Measurements from ENCODE around the gene PTPRA. TPM values are rescaled to one million over a fixed set of nuclear protein-coding genes. Genes with fewer than 3 reads are reported as not detected.

PTPRA gene
- total and polyA plus RNA-seq, 12 donors: 16.3 to 94.7 (median 46.3) TPM

GRCh38 chr20:2946988-2947961, 74.0 kb downstream of the PTPRA start:
- H3K9me3 ChIP-seq (replicated peaks in 1 of 3): no peaks in the 10 kb centered on the region
- no peaks in the 10 kb centered on the region for H3K27me3 ChIP-seq
- H3K4me1 ChIP-seq (replicated peaks in 1 of 2): peaks cover 0 to 9% of the 10 kb centered on the region in 2 donors
- peaks cover 0 to 5% of the 10 kb centered on the region in 2 donors for H3K36me3 ChIP-seq (replicated peaks in 1 of 2)
- no peak overlapping the region for H3K27ac ChIP-seq
- TF ChIP-seq POLR2A (IDR thresholded peaks at IDR 0.05) (no peak), CTCF (IDR thresholded peaks at IDR 0.05) (no peak)
- DNase-seq: peak in 2 of 7 donors; percentile 15 to 24
- 71 to 74% (median 72%) methylated on average over 5 of the region's 5 CpGs for WGBS, 4 donors
- intact Hi-C loops (cut with DNase I): no loop called here
- no peak overlapping the region for H3K4me3 ChIP-seq

GRCh38 chr20:2948968-2949367, 75.7 kb downstream of the PTPRA start:
- H3K4me1 ChIP-seq (replicated peaks in 1 of 2): peaks cover 0 to 4% of the 10 kb centered on the region in 2 donors
- H3K4me3 ChIP-seq: no peak overlapping the region
- H3K27ac ChIP-seq: no peak overlapping the region
- peaks cover 0 to 5% of the 10 kb centered on the region in 2 donors for H3K36me3 ChIP-seq (replicated peaks in 1 of 2)
- H3K9me3 ChIP-seq (replicated peaks in 1 of 3): no peaks in the 10 kb centered on the region
- no peaks in the 10 kb centered on the region for H3K27me3 ChIP-seq
- DNase-seq: no peak
- 98 to 100% (median 100%) methylated on average over 1 of the region's 1 CpG for WGBS, 4 donors
- intact Hi-C loops (cut with DNase I): no loop called here
- TF ChIP-seq POLR2A (IDR thresholded peaks at IDR 0.05): no peak
- no peak for TF ChIP-seq CTCF (IDR thresholded peaks at IDR 0.05)

- DNase-seq: no peak
- H3K4me3 ChIP-seq: no peak overlapping the region
- no peaks in the 10 kb centered on the region for H3K4me1 ChIP-seq (replicated peaks in 1 of 2)
- H3K27me3 ChIP-seq: no peaks in the 10 kb centered on the region
- H3K27ac ChIP-seq: no peak overlapping the region
- intact Hi-C loops (cut with DNase I): no loop called here
- WGBS, 4 donors: 75 to 91% (median 82%) methylated on average over 1 of the region's 1 CpG
- H3K36me3 ChIP-seq (replicated peaks in 1 of 2): peaks cover 0 to 5% of the 10 kb centered on the region in 2 donors
- TF ChIP-seq POLR2A (IDR thresholded peaks at IDR 0.05) (no peak), CTCF (IDR thresholded peaks at IDR 0.05) (no peak)
- H3K9me3 ChIP-seq (replicated peaks in 1 of 3): no peaks in the 10 kb centered on the region
Observed at GRCh38 chr20:2952766-2953165, 79.5 kb downstream of the PTPRA start.

GRCh38 chr20:2955257-2955970, 82.1 kb downstream of the PTPRA start:
- intact Hi-C loops (cut with DNase I): no loop called here
- H3K27me3 ChIP-seq: no peaks in the 10 kb centered on the region
- peaks cover 0 to 5% of the 10 kb centered on the region in 2 donors for H3K36me3 ChIP-seq (replicated peaks in 1 of 2)
- TF ChIP-seq CTCF (IDR thresholded peaks at IDR 0.05) (no peak), POLR2A (IDR thresholded peaks at IDR 0.05) (no peak)
- no peaks in the 10 kb centered on the region for H3K9me3 ChIP-seq (replicated peaks in 1 of 3)
- H3K27ac ChIP-seq: no peak overlapping the region
- H3K4me3 ChIP-seq: no peak overlapping the region
- DNase-seq: no peak
- H3K4me1 ChIP-seq (replicated peaks in 1 of 2): no peaks in the 10 kb centered on the region

Measured in adrenal gland (tissue), 12 donors.